COR-L47 (cell line): Measurements from ENCODE around the gene WNT3A.
"Not testable (repeated sequence)": the region's sequence is repeated elsewhere in the genome, so short reads cannot be mapped to it uniquely, and the experiment has no call there.

Experiments used
- DNase-seq: peaks from one replicate; lab custom pipeline; 2025; lab: John Stamatoyannopoulos, UW

The WNT3A gene

DNA sequence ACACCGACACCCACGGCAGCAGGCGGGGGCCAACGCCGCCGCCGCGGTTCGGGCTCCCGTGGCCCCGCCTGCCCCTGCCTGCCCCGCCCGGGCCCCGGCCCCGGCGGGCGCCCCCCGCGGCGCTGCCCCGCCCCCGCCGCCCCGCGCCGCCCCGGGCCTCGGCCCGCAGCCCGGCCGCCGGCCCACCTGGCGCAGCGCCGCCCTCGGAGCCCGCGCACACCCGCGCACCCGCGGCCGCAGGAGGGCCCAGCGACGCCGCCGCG is at the start of gene WNT3A:
Gene WNT3A (plus strand): TSS at position 213 of the 263 bp plus-strand sequence. CDS start 131 bp downstream, outside the sequence.
- DNase-seq: no peak

DNA sequence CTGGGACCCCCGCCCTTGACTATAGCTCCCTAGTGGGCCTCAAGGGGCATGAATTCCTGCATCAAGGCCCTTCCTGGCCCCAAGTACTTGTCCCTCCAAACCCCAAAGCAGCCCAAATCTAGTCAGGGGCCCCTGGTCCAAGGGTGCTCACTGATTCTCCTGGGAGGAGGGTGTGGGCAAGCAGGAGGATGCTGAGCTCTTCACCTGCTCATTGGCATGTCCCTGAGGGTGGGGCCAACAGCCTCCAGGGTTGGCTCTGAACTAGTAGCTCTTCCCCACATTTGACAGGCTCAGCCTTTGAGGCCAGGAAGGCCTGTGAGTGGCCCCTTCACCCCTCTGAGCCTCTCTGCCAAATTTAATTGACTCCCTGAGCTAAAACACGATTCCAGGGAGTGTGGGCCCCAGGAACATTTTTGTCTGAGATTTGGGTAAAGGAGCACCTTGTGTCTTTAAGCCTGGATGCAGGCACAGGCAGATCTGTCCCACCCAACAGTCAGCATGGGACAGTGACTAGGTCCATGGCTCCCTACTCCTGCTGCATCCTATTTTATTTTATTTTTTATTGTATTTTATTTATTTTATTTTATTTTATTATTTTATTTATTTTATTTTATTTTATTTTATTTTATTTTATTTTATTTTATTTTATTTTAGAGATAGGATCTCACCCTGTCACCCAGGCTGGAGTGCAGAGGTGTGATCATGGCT is 48.0 kb upstream of the WNT3A start:
- DNase-seq: no peak

DNA sequence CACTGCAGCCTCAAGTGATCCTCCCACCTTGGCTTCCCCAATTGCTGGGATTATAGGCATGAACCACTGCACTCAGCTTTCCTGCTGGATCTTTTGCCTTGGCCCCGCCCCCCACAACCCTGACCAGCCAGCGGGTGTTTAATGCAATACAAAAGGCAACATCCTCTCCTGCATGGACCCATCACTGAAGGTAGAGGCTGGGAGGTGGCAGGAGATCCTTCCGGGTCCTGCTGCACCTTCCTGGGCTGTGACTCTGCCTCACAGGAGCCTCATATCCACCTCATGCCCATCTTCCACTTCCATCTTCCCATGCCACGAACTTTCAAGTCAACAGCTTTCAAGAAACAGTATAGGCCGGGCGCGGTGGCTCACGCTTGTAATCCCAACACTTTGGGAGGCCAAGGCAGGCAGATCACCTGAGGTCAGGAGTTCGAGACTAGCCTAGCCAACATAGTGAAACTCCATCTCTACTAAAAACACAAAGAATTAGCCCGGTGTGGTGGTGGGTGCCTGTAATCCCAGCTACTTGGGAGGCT is 47.4 kb upstream of the WNT3A start:
- DNase-seq: no peak

GRCh38 chr1:227961651-227962466 is 44.9 kb upstream of the WNT3A start:
- DNase-seq: no peak

DNA sequence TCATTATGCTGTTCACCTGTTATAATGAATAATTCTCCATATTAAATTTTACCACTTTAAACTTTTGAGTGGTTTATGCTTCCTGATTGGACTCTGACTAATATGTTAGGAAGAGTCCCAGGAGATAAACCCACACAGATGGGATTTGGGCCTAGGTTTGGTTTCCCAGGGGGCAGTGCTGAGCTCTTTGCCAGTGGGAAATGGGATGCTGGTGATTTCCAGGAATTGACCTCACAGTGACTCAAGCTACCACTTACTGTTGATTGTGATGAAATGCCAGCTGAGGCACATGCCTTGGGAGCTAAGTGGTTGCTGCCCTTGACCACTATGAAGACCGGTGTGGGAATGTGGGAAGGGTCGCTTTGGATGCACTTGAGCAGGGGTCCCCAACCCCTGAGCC is 40.1 kb upstream of the WNT3A start:
- DNase-seq: not testable (repeated sequence)

DNA sequence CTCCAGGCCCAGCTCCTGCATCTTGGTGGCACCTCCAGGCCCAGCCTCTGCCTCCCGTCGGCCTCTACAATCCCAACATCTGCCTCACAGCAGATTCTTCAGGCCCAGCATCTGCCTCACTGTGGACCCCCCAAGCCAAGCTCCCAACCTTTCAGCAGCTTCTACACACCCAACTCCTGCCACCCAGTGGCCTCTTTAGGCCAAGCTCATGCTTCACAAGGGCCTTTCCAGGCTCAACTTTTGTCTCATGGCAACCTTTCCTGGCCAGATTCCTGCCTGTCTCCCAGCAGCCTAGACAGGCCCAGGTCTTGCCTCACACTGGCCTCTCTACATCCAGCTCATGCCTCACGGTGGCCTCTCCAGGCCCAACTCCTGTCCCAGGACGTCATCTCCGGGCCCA is 39.0 kb upstream of the WNT3A start:
- not testable (repeated sequence) for DNase-seq

DNA sequence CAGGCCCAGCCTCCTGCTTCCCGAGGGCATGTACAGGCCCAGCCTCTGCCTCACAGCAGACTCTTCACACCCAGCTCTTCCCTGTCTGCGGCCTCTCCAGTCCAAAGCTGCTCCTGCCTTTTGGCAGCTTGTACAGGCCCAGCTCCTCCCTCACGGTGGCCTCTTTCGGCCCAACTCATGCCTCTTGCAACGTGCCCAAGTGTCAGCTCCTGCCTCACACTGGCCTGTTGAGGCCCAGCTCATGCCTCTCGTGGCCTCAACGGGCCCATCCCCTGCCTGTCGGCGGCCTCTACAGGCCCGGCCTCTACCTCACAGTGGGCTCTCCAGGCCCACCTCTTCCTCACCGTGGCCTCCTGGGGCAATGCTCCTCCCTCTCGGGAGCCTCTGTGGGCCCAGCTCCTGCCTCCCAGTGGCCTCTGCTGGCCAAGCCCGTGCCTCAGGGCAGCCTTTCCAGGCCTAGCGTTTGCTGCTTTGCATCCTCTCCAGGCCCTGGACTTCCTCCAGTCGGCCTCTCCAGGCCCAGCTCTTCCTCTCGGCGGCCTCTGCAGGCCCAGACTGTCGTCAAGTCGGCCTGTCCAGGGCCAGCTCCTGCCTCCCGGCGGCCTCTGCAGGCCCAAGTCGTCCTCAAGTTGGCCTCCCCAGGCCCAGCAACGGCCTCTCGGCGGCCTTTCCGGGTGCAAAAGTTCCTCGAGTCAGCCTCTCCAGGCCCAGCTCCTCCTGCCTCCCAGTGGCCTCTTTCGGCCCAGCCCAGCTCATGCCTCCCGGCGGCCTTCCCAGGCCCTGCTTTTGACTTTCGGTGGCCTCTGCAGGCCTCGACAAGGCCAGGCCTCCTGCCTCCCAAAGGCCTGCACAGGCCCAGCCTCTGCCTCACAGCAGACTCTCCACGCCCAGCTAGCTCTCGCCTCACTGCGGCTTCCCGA is 36.5 kb upstream of the WNT3A start:
- not testable (repeated sequence) for DNase-seq

- not testable (repeated sequence) for DNase-seq
Observed at GRCh38 chr1:227971216-227971615, 35.6 kb upstream of the WNT3A start.

- not testable (repeated sequence) for DNase-seq
Observed at GRCh38 chr1:227971643-227972282, 35.0 kb upstream of the WNT3A start.

GRCh38 chr1:227972283-227972679 is 34.5 kb upstream of the WNT3A start:
- DNase-seq: not testable (repeated sequence)

DNA sequence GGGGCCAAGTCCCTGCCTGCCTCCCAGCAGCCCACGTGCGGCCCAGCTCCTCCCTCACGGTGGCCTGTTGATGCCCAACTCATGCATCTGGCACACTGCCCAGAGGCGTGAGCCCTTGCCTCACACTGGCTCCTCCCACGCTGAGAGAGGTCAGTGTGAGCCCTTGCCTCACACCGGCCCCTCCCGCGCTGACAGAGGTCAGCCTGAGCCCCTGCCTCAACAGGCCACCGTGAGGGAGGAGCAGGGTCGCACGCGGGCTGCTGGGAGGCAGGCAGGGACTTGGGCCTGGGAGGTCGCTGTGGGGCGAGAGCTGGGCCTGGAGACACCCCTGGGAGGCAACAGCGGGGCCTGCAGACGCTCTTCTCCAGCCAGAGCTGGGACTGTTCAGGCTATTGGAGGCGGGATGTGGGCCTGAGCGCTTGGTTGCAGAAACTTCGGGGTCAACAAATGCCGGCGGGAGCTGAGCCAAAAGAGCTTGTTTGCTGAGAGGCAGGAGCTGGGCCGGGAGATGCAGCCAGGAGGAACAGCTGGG is 33.9 kb upstream of the WNT3A start:
- not testable (repeated sequence) for DNase-seq

GRCh38 chr1:227973724-227974288 is 33.0 kb upstream of the WNT3A start:
- not testable (repeated sequence) for DNase-seq

DNA sequence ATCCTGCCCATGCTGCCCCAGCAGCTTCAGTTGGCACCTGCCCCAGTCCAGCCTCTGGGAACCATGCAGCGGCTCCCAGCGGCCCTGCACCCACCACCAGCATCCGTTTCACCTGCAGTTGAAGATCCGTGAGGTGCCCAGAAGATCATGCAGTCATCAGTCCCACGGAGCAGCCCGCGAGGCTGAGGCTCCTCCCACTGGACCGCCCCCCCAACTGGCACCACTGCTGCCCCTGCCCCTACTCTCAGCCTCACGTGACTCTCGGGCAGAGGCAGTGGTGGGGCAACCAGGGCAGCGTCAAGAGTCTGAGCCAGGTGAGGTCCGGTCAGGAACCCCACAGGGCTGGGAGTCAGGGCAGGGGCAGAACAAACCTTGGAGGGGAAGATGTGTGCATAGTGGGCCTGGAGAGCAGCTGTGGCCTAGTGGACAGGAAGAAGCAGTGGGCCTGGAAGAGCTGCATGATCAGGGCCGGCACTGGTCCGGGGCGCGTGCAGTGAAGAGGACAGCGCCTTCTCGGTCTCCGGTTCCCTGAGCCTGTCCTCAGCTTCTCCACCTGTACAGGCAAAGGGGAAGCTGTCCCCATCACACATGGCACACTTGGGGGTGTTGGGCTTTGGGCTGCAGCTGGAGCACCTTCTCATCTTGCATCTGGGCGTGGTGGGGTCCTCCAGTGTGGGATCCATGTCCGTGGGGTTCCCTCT is 31.1 kb upstream of the WNT3A start:
- DNase-seq: not testable (repeated sequence)

GRCh38 chr1:227987181-227987580 is 19.6 kb upstream of the WNT3A start:
- DNase-seq: no peak

DNA sequence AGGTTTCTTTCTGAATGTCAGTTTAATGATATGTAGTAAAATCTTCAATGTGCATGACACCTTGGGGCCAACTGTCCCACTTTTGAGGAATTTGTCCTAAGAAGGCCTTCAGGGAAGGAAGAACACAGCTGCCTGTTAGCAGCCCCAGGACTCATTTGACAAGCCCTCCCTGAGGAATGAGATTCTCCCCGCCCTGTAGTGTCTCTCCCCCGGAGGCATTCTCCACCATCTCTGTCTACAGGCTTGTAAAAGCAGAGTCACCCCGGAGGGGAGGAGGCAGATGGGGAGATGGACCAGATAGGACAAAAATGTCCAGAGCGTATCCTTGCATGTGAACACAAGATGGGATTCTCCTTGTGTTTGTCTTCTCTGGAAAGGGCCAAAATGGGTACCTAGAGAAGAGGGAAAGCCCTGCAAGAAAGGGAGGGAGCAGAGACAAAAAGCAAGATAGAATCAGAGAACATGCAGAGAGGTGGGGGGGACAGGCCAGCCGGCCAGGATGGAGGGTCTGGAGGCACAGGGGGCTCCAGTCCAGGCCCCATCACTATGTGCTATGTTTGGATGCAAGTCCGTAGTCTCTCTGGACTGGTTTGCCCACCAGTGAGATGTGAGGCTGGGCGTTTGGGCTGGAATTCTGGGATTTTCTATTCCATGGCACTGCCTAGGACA is 12.0 kb upstream of the WNT3A start:
- DNase-seq: no peak

- DNase-seq: no peak
Observed at GRCh38 chr1:227996187-227996950, 10.4 kb upstream of the WNT3A start.

DNA sequence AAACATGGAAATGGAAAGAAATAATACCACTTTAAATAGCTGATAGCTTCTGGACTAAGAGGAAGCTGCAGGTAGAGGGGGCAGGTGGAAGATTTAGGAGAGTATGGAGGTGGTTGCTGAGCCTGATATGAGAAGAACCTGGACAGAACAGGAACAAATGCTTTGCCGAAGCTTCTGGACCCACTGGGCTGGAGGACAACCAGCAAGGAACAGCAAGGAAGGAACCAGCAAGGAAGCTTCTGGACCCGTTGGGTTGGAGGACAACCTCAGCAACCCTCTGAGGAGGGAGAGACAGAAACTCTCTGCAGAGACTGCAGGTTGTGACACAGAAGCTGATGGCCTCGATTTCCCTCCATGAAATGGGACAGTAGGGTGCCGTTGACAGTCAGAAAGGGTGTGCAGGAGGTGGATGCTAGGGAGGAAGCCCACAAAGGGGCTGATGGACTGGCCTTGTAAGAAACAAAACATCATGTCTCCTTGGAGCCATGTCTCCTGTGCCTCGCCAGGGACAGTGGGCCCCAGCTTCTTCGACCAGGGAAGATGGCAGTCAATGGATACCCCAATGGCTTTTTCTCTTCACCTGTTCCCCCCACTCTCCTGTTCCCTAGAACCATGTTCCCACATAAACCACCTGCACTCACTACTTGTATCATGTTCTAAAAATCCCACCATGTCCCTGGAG is 8.3 kb upstream of the WNT3A start:
- no peak for DNase-seq
